Adrenal gland (tissue), 12 donors: ENCODE results near the gene MYO1B. TPM values are rescaled to one million over a fixed set of nuclear protein-coding genes. Genes with fewer than 3 reads are reported as not detected.

Experiments
- DNase-seq, 7 donors: peaks; one replicate each; pipeline ENCODE4 v3.0.0-alpha.2; 2019 to 2020
- H3K27ac ChIP-seq, 5 donors: fragments of 200-600 bp; sonication (generic) in 4 of 5; 1 replicate in 3 of 5; 2 replicates in 2 of 5; pipeline versions ENCODE4 v1.5.1 to v1.8.0; 2016 to 2020; ENCODE audit warnings: mild to moderate bottlenecking in 1 of 5
- H3K27me3 ChIP-seq: fragments of 200-600 bp; 2 replicates; pipeline ENCODE4 v1.8.0; 2021
- H3K36me3 ChIP-seq, 2 donors: fragments of 200-600 bp; replicated peaks in 1 of 2; 1 replicate in 1 of 2; 2 replicates in 1 of 2; pipeline versions ENCODE4 v1.5.1 to v1.8.0; 2018 to 2022
- H3K4me1 ChIP-seq, 2 donors: fragments of 200-600 bp; replicated peaks in 1 of 2; 1 replicate in 1 of 2; 2 replicates in 1 of 2; pipeline versions ENCODE4 v1.5.1 to v1.8.0; 2018 to 2021
- H3K4me3 ChIP-seq, 4 donors: fragments of 200-600 bp; sonication (generic) in 3 of 4; one replicate each; pipeline ENCODE4 v1.5.1; 2016 to 2018
- H3K9me3 ChIP-seq, 3 donors: fragments of 200-600 bp; sonication (generic) in 1 of 3; replicated peaks in 1 of 3; 1 replicate in 2 of 3; 2 replicates in 1 of 3; pipeline versions ENCODE4 v1.5.1 to v1.8.0; 2016 to 2021
- POLR2A ChIP-seq, 2 donors: fragments of 450-650 bp; IDR thresholded peaks; one replicate each; pipeline ENCODE4 v1.6.1; 2017; ENCODE audit warnings: antibody characterized with exemption in 2 of 2, mild to moderate bottlenecking in 2 of 2, moderate library complexity in 1 of 2
- WGBS, 4 donors: extraction: QIAGEN DNeasy Blood & Tissue Kit in 2 of 4; methylation state at CpG; one replicate each; pipeline versions ENCODE4 v1.1.5 to v1.1.7; 2013 to 2017; 5-methylcytosine and 5-hydroxymethylcytosine counted together
- intact Hi-C, 2 donors: fragments of 100-400 bp; cut with DNase I; formaldehyde crosslinking; loops; one replicate each; pipeline versions ENCODE4 v1.14.1 to v1.15.0; 2022 to 2023
- polyA plus RNA-seq, 3 donors: library from polyadenylated mRNA; stranded (reverse); fragments of 200-250 nt in 2 of 3; fragments of 350-450 nt in 1 of 3; fragmentation: Illumina TruSeq in 1 of 3; extraction: RNeasy Lipid Tissue Mini Kit (QIAGEN cat#74804) in 1 of 3; gene quantifications; one replicate each; pipeline ENCODE4 v1.2.3, GENCODE V29; 2013 to 2014
- total RNA-seq, 9 donors: library from RNA; depleted of rRNA in 4 of 9; stranded (reverse); fragments of >200 nt in 4 of 9; fragments of 120-200 nt in 1 of 9; fragmentation: NEBNext Ultra II Directional in 1 of 9; extraction: Animal tissue kit (Norgen Biotek cat#: 25700) in 1 of 9; gene quantifications; one replicate each; pipeline versions ENCODE4 v1.1.0 to v1.2.4, GENCODE V29; 2013 to 2023
- TF ChIP-seq, protein P1 (sequence below), 6 experiments: fragments of 450-650 bp in 4 of 6; fragments of 200-600 bp in 2 of 6; sonication (generic) in 1 of 6; IDR thresholded peaks; 1 replicate in 5 of 6; 2 replicates in 1 of 6; pipeline versions ENCODE4 v1.5.1 to v1.8.0; 2016 to 2021; ENCODE audit warnings: antibody characterized with exemption in 6 of 6, mild to moderate bottlenecking in 2 of 6, moderate library complexity in 1 of 6
- donor health status: healthy with polysubstance abuse.
- donor health status: Bipolar disorder and iron deficiency.
- donor health status: DM: yes; HTN: yes; CAD: no.
- donor health status: DM: no; HTN: no; CAD: no.
- donor health status: DM: no; HTN: no; CAD: no.
- donor health status: DM: yes; HTN: yes; CAD: no.

Gene MYO1B
- total and polyA plus RNA-seq, 12 donors: 6.9 to 24.0 (median 14.0) TPM

DNA sequence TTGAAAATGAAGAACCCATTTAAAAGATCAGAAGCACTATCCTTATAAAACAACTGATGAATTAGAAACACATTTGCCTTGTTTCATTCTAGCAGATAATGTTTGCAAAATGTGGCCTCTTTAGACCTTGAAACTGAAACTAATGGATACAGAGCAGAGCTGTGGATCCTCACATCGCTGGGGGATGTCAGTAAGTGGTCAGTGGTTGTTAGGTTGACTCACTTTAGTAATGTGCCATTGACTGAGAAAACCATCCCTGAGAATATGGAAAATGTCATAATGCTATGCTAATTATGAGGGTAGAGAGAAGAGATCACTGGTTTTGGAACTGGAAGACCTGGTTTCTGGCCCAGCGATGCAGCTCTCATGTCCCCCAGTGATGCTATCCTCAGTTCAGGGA is 176.7 kb downstream of the MYO1B start:
- no peaks in the 10 kb centered on the region for H3K36me3 ChIP-seq
- WGBS, 4 donors: 74 to 92% (median 90%) methylated on average over 2 of the region's 2 CpGs
- no peak overlapping the region for H3K27ac ChIP-seq
- H3K9me3 ChIP-seq: no peaks in the 10 kb centered on the region
- intact Hi-C loops: no loop called here
- H3K4me1 ChIP-seq: no peaks in the 10 kb centered on the region
- H3K27me3 ChIP-seq: no peaks in the 10 kb centered on the region
- no peak overlapping the region for H3K4me3 ChIP-seq
- DNase-seq: no peak
- TF ChIP-seq, protein P1, sequence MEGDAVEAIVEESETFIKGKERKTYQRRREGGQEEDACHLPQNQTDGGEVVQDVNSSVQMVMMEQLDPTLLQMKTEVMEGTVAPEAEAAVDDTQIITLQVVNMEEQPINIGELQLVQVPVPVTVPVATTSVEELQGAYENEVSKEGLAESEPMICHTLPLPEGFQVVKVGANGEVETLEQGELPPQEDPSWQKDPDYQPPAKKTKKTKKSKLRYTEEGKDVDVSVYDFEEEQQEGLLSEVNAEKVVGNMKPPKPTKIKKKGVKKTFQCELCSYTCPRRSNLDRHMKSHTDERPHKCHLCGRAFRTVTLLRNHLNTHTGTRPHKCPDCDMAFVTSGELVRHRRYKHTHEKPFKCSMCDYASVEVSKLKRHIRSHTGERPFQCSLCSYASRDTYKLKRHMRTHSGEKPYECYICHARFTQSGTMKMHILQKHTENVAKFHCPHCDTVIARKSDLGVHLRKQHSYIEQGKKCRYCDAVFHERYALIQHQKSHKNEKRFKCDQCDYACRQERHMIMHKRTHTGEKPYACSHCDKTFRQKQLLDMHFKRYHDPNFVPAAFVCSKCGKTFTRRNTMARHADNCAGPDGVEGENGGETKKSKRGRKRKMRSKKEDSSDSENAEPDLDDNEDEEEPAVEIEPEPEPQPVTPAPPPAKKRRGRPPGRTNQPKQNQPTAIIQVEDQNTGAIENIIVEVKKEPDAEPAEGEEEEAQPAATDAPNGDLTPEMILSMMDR (IDR thresholded peaks at IDR 0.05): no peak
- TF ChIP-seq POLR2A (IDR thresholded peaks at IDR 0.05): no peak

DNA sequence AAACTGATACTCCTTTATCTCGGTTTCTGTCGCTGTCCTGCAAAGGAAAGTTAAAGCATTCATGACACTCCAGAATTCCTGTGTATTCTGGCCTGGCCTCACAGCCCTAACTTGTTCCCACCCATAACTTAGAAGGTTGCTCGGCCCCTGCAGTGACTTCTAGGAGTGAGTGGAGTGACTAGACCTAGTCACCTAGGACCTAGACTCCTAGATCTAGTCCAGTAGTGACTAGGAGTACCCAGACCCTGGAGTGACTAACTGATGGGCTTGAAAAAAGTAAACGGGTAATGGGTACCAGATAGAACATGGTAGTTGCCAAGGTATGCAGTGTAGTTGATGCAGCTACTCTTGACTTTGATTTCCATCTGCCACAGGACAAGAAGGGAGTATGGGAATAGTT is 181.8 kb downstream of the MYO1B start:
- H3K4me3 ChIP-seq: no peak overlapping the region
- WGBS, 4 donors: 78 to 89% (median 84%) methylated on average over 4 of the region's 4 CpGs
- no peaks in the 10 kb centered on the region for H3K4me1 ChIP-seq
- no peak for DNase-seq
- no peaks in the 10 kb centered on the region for H3K36me3 ChIP-seq
- no peak overlapping the region for H3K27ac ChIP-seq
- intact Hi-C loops: no loop called here
- TF ChIP-seq POLR2A (IDR thresholded peaks at IDR 0.05): no peak
- TF ChIP-seq, protein P1 (IDR thresholded peaks at IDR 0.05): no peak
- no peaks in the 10 kb centered on the region for H3K27me3 ChIP-seq
- no peaks in the 10 kb centered on the region for H3K9me3 ChIP-seq

DNA sequence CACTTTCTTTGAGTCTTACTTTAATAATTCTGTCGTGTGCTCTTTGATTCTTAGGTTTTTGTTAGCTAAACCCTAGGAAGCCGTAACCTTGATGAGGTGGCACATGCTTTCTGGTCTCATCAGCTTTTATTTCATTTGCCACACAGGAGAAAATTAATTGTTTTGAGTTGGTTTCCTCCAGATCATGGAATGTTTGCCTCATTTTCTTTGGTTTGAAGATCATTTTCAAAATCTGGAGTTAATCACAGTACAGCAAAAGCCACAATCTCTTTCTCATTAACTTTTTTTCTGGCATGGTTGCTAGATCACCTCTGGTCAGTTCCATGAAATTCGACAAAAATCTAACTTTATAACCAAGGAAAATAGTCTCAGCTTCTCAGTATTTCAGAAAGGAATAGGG is 182.9 kb downstream of the MYO1B start:
- no peak for DNase-seq
- H3K27ac ChIP-seq: no peak overlapping the region
- intact Hi-C loops: no loop called here
- no peak overlapping the region for H3K4me3 ChIP-seq
- H3K27me3 ChIP-seq: no peaks in the 10 kb centered on the region
- WGBS, 4 donors: 69 to 80% (median 76%) methylated on average over 3 of the region's 3 CpGs
- H3K4me1 ChIP-seq: no peaks in the 10 kb centered on the region
- no peaks in the 10 kb centered on the region for H3K36me3 ChIP-seq
- H3K9me3 ChIP-seq: no peaks in the 10 kb centered on the region
- TF ChIP-seq, protein P1 (IDR thresholded peaks at IDR 0.05): no peak
- no peak for TF ChIP-seq POLR2A (IDR thresholded peaks at IDR 0.05)

DNA sequence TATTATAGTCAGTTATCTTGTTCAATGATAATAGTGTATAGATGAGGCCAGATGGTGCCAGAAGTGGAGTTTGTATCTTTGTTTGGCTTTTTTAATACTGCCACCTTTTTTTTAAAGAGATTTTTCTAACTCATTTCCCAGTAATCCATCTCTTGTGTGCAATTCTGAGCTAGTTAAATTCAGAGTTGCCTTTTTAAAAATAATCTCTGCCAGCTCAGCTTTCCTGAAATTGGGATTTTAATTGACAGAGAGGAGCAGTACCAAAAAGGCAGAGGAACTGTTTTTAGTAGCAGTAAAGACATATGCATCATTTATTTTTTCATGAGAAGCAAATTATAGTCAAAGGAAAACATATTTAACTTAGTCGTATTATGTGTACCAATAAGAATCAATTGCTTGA is 185.3 kb downstream of the MYO1B start:
- DNase-seq: no peak
- Histone ChIP-seq H3K4me1 (no peaks in the 10 kb centered on the region), H3K36me3 (no peaks in the 10 kb centered on the region), H3K27me3 (no peaks in the 10 kb centered on the region), H3K4me3 (no peak overlapping the region), H3K27ac (no peak overlapping the region), H3K9me3 (no peaks in the 10 kb centered on the region)
- TF ChIP-seq POLR2A (IDR thresholded peaks at IDR 0.05): no peak
- TF ChIP-seq, protein P1 (IDR thresholded peaks at IDR 0.05): no peak
- WGBS, 4 donors: 72 to 92% (median 84%) methylated on average over 1 of the region's 1 CpG
- intact Hi-C loops: no loop called here
